Transverse colon (tissue), 4 donors: ENCODE results near the gene ADGRL2. TPM values are rescaled to one million over a fixed set of nuclear protein-coding genes. Genes with fewer than 3 reads are reported as not detected.

ENCODE experiments used
- DNase-seq: peaks from one replicate; pipeline ENCODE4 v3.0.0-alpha.2; 2019
- H3K27ac ChIP-seq, 4 donors: fragments of 200-600 bp; sonication (generic); 2 replicates each; pipeline ENCODE4 v1.5.1; 2016 to 2018; ENCODE audit warnings: inconsistent platforms in 4 of 4
- H3K27me3 ChIP-seq: fragments of 200-600 bp; sonication (generic); 2 replicates; pipeline ENCODE4 v1.5.1; 2017; ENCODE audit warnings: inconsistent platforms
- H3K36me3 ChIP-seq, 4 donors: fragments of 200-600 bp; sonication (generic); 2 replicates each; pipeline ENCODE4 v1.5.1; 2017 to 2019; ENCODE audit warnings: inconsistent platforms in 4 of 4
- H3K4me1 ChIP-seq, 4 donors: fragments of 200-600 bp; sonication (generic); 2 replicates each; pipeline ENCODE4 v1.5.1; 2017 to 2020; ENCODE audit warnings: inconsistent platforms in 4 of 4
- H3K4me3 ChIP-seq, 4 donors: fragments of 200-600 bp; sonication (generic); 1 replicate in 1 of 4; 2 replicates in 3 of 4; pipeline versions ENCODE4 v1.5.1 to v1.6.1; 2017 to 2019; ENCODE audit warnings: inconsistent platforms in 4 of 4
- H3K9me3 ChIP-seq, 2 donors: fragments of 200-600 bp; sonication (generic); 2 replicates each; pipeline ENCODE4 v1.5.1; 2017 to 2019; ENCODE audit warnings: inconsistent platforms in 2 of 2
- EP300 ChIP-seq: sonication (generic); formaldehyde crosslinking; IDR thresholded peaks from one replicate; pipeline ENCODE4 v1.6.1; 2017; ENCODE audit warnings: antibody characterized with exemption, low read depth
- POLR2A ChIP-seq: fragments of 450-650 bp; IDR thresholded peaks from one replicate; pipeline ENCODE4 v1.6.1; 2016; ENCODE audit warnings: antibody characterized with exemption, mild to moderate bottlenecking, moderate library complexity
- POLR2AphosphoS5 ChIP-seq, 3 donors: sonication (generic); formaldehyde crosslinking; IDR thresholded peaks; one replicate each; pipeline ENCODE4 v1.6.1; 2016; ENCODE audit warnings: antibody characterized with exemption in 3 of 3
- WGBS, 2 donors: methylation state at CpG; one replicate each; pipeline ENCODE4 v1.1.5; 2018; ENCODE audit warnings: low coverage in 1 of 2; 5-methylcytosine and 5-hydroxymethylcytosine counted together
- in situ Hi-C, 4 donors: fragments of 200-750 bp; cut with MboI; loops; one replicate each; pipeline versions ENCODE4 v1.15.0 to v1.15.1; 2017; ENCODE audit warnings: low sequenced_read_pairs in 3 of 4, low pct_ligation_motif_present in 1 of 4, low pct_unique_long_range_greater_than_20kb in 1 of 4
- intact Hi-C: fragments of 100-400 bp; cut with DNase I; formaldehyde crosslinking; loops from one replicate; pipeline ENCODE4 v1.15.1; 2023; ENCODE audit warnings: low total_unique reads
- total RNA-seq, 4 donors: library from RNA; depleted of rRNA; stranded (reverse); fragments of >200 nt; gene quantifications; one replicate each; pipeline ENCODE4 v1.1.0, GENCODE V29; 2016
- TF ChIP-seq, protein P1 (sequence below), 5 experiments: fragments of 200-600 bp in 3 of 5; fragments of 450-650 bp in 2 of 5; sonication (generic) in 3 of 5; IDR thresholded peaks; 1 replicate in 2 of 5; 2 replicates in 3 of 5; pipeline ENCODE4 v1.5.1; 2016 to 2017; ENCODE audit warnings: antibody characterized with exemption in 5 of 5, inconsistent platforms in 3 of 5, mild to moderate bottlenecking in 2 of 5, moderate library complexity in 1 of 5

The ADGRL2 gene
- total RNA-seq, 4 donors from 2014 or later: 11.5 to 16.5 (median 14.1) TPM

DNA sequence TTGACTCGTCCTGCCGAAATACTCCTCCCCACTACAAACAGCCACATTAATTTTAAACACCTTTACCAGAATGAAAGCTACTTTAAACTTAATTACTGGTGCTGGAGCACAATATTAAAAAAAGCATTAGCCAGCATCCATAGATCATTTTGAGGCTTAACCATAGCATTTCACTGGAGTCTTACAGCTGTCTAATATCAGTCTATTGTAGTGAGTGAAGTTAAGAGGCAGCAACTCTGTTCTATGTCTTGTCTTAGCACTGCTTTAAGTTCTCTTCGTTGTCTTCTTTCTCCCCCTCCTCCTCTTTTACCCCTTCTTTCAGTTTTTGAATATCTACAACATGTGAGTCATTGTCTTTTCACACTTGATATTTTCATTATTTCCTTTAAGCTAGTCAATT lies 49.3 kb downstream of the ADGRL2 start:
- Histone ChIP-seq H3K27ac (no peak overlapping the region), H3K27me3 (no peaks in the 10 kb centered on the region), H3K36me3 (no peaks in the 10 kb centered on the region), H3K4me1 (peaks cover 0 to 25% (median 3%) of the 10 kb centered on the region in 4 donors), H3K4me3 (no peak overlapping the region), H3K9me3 (no peaks in the 10 kb centered on the region)
- intact Hi-C loops: no loop called here
- WGBS, 2 donors: 33 to 83% methylated on average over 1 to 3 of the region's 3 CpGs
- no peak for DNase-seq
- TF ChIP-seq, protein P1, sequence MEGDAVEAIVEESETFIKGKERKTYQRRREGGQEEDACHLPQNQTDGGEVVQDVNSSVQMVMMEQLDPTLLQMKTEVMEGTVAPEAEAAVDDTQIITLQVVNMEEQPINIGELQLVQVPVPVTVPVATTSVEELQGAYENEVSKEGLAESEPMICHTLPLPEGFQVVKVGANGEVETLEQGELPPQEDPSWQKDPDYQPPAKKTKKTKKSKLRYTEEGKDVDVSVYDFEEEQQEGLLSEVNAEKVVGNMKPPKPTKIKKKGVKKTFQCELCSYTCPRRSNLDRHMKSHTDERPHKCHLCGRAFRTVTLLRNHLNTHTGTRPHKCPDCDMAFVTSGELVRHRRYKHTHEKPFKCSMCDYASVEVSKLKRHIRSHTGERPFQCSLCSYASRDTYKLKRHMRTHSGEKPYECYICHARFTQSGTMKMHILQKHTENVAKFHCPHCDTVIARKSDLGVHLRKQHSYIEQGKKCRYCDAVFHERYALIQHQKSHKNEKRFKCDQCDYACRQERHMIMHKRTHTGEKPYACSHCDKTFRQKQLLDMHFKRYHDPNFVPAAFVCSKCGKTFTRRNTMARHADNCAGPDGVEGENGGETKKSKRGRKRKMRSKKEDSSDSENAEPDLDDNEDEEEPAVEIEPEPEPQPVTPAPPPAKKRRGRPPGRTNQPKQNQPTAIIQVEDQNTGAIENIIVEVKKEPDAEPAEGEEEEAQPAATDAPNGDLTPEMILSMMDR (IDR thresholded peaks at IDR 0.05): no peak
- TF ChIP-seq POLR2A (no peak), POLR2AphosphoS5 (IDR thresholded peaks at IDR 0.05) (no peak), EP300 (no peak)
- in situ Hi-C loops: no loop called here

- Histone ChIP-seq H3K27ac (no peak overlapping the region), H3K27me3 (no peaks in the 10 kb centered on the region), H3K4me3 (no peak overlapping the region), H3K36me3 (no peaks in the 10 kb centered on the region), H3K9me3 (no peaks in the 10 kb centered on the region), H3K4me1 (peaks cover 0 to 23% (median 3%) of the 10 kb centered on the region in 4 donors)
- intact Hi-C loops (no loop called here), in situ Hi-C loops (no loop called here)
- DNase-seq: no peak
- TF ChIP-seq, protein P1 (IDR thresholded peaks at IDR 0.05): no peak
- TF ChIP-seq POLR2AphosphoS5 (IDR thresholded peaks at IDR 0.05) (no peak), POLR2A (no peak), EP300 (no peak)
These were observed 49.8 kb downstream of the ADGRL2 start for GRCh38 chr1:81850495-81850894.

GRCh38 chr1:81851217-81851616 lies 50.5 kb downstream of the ADGRL2 start:
- H3K27me3 ChIP-seq: no peaks in the 10 kb centered on the region
- 80 to 82% methylated on average over 2 of the region's 2 CpGs for WGBS, 2 donors
- DNase-seq: no peak
- intact Hi-C loops (no loop called here), in situ Hi-C loops (no loop called here)
- H3K9me3 ChIP-seq: no peaks in the 10 kb centered on the region
- no peaks in the 10 kb centered on the region for H3K36me3 ChIP-seq
- TF ChIP-seq, protein P1 (IDR thresholded peaks at IDR 0.05): no peak
- TF ChIP-seq POLR2A (no peak), EP300 (no peak), POLR2AphosphoS5 (IDR thresholded peaks at IDR 0.05) (no peak)
- peaks cover 0 to 21% (median 3%) of the 10 kb centered on the region in 4 donors for H3K4me1 ChIP-seq
- H3K27ac ChIP-seq: no peak overlapping the region
- no peak overlapping the region for H3K4me3 ChIP-seq

DNA sequence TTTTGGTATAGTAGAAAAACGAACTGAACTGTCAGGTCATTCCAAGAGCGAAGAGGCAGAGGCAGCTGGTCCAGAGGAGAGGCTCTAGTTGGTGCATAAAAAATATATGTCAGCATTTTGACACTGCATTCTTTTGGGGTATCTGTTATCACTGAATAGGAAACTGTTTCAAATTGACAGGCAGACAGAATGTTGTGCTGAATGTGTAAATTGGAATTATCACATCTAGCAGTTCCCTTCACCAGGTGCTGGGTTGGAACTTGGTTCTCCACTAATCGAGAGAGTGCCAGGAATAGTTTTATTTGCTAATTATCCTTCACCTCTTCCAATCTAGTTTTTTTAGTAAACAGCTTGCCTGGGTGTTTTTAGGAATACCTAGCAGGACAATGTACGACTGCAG lies 52.2 kb downstream of the ADGRL2 start:
- in situ Hi-C loops: no loop called here

More for the DNA sequence above, 52.2 kb downstream of the ADGRL2 start:
- Histone ChIP-seq H3K27me3 (no peaks in the 10 kb centered on the region), H3K9me3 (no peaks in the 10 kb centered on the region), H3K4me1 (peaks cover 0 to 11% (median 3%) of the 10 kb centered on the region in 4 donors), H3K4me3 (no peak overlapping the region), H3K36me3 (no peaks in the 10 kb centered on the region), H3K27ac (no peak overlapping the region)
- 76 to 81% methylated on average over 3 to 4 of the region's 4 CpGs for WGBS, 2 donors
- no peak for DNase-seq
- no peak for TF ChIP-seq EP300
- no peak for TF ChIP-seq POLR2A
- TF ChIP-seq, protein P1 (IDR thresholded peaks at IDR 0.05): no peak
- intact Hi-C loops: no loop called here
